A673 (cell line): ENCODE results near the gene OSBPL1A.

Experiments
- EZH2 ChIP-seq: fragments of 200-600 bp; sonication (generic); IDR thresholded peaks from 2 replicates; pipeline ENCODE4 v1.6.1; 2017; ENCODE audit warnings: borderline replicate concordance, low read depth, mild to moderate bottlenecking, mixed read lengths, antibody characterized with exemption, low read length; ENCODE audit not compliant: poor library complexity, severe bottlenecking
- TF ChIP-seq, protein P1 (sequence below): fragments of 300-800, 200-600 bp; sonication (generic); conservative IDR thresholded peaks from 2 replicates; pipeline ENCODE4 v1.5.1; 2017; ENCODE audit warnings: low read depth, mild to moderate bottlenecking, antibody characterized with exemption, low read length, moderate library complexity, mixed read lengths

DNA sequence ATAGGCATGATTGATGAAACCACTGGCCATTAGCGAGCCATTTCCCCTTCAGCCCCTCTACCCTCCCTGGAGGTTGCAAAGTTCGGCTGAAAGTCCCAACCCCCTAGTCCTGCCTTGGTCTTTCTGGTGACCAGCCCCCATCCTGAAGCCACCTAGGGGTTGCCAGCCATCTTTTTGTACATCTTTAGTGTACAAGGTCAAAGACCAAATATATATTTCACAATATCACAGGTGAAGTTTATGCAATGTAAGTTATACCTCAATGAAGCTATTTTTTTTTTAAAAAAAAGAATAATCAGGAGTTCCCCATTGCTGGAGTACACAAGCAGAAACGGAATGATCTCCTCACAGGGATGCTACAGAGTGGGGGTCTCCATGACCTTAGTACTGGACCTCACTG is 31.3 kb downstream of the OSBPL1A start:
- TF ChIP-seq, protein P1, sequence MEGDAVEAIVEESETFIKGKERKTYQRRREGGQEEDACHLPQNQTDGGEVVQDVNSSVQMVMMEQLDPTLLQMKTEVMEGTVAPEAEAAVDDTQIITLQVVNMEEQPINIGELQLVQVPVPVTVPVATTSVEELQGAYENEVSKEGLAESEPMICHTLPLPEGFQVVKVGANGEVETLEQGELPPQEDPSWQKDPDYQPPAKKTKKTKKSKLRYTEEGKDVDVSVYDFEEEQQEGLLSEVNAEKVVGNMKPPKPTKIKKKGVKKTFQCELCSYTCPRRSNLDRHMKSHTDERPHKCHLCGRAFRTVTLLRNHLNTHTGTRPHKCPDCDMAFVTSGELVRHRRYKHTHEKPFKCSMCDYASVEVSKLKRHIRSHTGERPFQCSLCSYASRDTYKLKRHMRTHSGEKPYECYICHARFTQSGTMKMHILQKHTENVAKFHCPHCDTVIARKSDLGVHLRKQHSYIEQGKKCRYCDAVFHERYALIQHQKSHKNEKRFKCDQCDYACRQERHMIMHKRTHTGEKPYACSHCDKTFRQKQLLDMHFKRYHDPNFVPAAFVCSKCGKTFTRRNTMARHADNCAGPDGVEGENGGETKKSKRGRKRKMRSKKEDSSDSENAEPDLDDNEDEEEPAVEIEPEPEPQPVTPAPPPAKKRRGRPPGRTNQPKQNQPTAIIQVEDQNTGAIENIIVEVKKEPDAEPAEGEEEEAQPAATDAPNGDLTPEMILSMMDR, result no peak
- TF ChIP-seq EZH2, result no peak
